Neuron (in vitro differentiated cells): ENCODE data around the gene AK2.
"Not testable (repeated sequence)": the region's sequence is repeated elsewhere in the genome, so short reads cannot be mapped to it uniquely, and the experiment has no call there.

ENCODE experiments used
- H2AFZ ChIP-seq: one replicate; pipeline ENCODE4 v1.6.1; 2013; ENCODE audit warnings: low read depth, mild to moderate bottlenecking, inconsistent platforms, low read length, moderate library complexity
- H3K27me3 ChIP-seq: one replicate; pipeline ENCODE4 v1.6.1; 2013; ENCODE audit warnings: low read length; ENCODE audit not compliant: insufficient read depth
- H3K36me3 ChIP-seq: one replicate; pipeline ENCODE4 v1.6.1; 2013; ENCODE audit warnings: low read length; ENCODE audit not compliant: insufficient read depth
- H3K4me1 ChIP-seq: one replicate; pipeline ENCODE4 v1.6.1; 2013; ENCODE audit warnings: low read length; ENCODE audit not compliant: insufficient read depth
- H3K4me3 ChIP-seq: 2 replicates; pipeline ENCODE4 v1.5.1; 2013; ENCODE audit warnings: mild to moderate bottlenecking, low read length, moderate library complexity
- H3K9me3 ChIP-seq: one replicate; pipeline ENCODE4 v1.6.1; 2013; ENCODE audit warnings: low read length

AK2 gene

DNA sequence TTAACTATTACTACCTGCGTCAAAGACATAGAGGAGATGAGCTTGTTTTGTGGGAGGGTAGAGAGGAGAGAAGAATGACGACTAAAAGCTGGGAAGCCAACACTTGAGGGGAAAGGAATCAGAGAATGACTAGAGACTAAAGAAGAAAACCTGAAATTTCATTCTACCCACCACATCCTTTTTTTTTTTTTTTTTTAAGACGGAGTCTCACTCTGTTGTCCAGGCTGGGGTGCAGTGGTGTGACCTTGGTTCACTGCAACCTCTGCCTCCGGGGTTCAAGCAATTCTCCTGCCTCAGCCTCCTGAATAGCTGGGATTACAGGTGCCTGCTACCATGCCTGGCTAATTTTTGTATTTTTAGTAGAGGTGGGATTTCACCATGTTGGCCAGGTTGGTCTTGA lies 9.6 kb upstream of the AK2 start:
- H3K4me1 ChIP-seq, H2AFZ ChIP-seq, H3K4me3 ChIP-seq: not testable (repeated sequence)

GRCh38 chr1:33045814-33046213 lies 9.1 kb upstream of the AK2 start:
- H3K4me1 ChIP-seq: no peaks in the 10 kb centered on the region
- H3K27me3 ChIP-seq: no peaks in the 10 kb centered on the region
- no peaks in the 10 kb centered on the region for H3K36me3 ChIP-seq
- H2AFZ ChIP-seq: no peak overlapping the region
- no peak overlapping the region for H3K4me3 ChIP-seq
- peaks cover 2% of the 10 kb centered on the region for H3K9me3 ChIP-seq

More for the DNA sequence above, 9.6 kb upstream of the AK2 start:
- not testable (repeated sequence) for H3K9me3 ChIP-seq, H3K27me3 ChIP-seq, H3K36me3 ChIP-seq

DNA sequence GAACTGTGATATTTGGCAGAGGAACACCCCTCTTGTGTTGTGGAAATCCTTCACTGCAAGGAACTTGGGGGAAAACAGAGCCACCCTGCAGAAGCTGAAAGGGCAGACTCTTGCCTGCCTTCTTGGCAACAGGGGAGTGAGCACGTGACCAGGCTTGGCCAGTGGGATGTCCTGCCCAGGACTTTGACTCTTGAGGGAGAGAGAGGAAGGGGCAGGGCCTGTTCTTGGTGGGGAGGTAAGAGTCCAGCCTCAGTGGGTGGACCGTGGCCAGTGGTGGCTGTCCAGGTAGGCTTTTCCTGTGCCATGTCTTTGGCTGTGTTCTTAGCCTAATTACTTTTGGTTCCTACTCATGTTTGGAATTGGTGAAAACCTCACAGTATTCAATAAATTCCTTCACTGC lies 8.6 kb upstream of the AK2 start:
- H3K36me3 ChIP-seq: no peaks in the 10 kb centered on the region
- H3K9me3 ChIP-seq: no peaks in the 10 kb centered on the region
- H3K27me3 ChIP-seq: no peaks in the 10 kb centered on the region
- no peaks in the 10 kb centered on the region for H3K4me1 ChIP-seq
- H2AFZ ChIP-seq: no peak overlapping the region
- H3K4me3 ChIP-seq: no peak overlapping the region

GRCh38 chr1:33043267-33044092 lies 6.8 kb upstream of the AK2 start:
- Histone ChIP-seq H3K36me3 (no peaks in the 10 kb centered on the region), H3K9me3 (no peaks in the 10 kb centered on the region), H3K27me3 (no peaks in the 10 kb centered on the region), H2AFZ (no peak overlapping the region), H3K4me1 (no peaks in the 10 kb centered on the region), H3K4me3 (no peak overlapping the region)

GRCh38 chr1:33042831-33043230 lies 6.1 kb upstream of the AK2 start:
- H3K27me3 ChIP-seq: no peaks in the 10 kb centered on the region
- H3K9me3 ChIP-seq: no peaks in the 10 kb centered on the region
- no peak overlapping the region for H3K4me3 ChIP-seq
- H3K36me3 ChIP-seq: no peaks in the 10 kb centered on the region
- no peak overlapping the region for H2AFZ ChIP-seq
- no peaks in the 10 kb centered on the region for H3K4me1 ChIP-seq

DNA sequence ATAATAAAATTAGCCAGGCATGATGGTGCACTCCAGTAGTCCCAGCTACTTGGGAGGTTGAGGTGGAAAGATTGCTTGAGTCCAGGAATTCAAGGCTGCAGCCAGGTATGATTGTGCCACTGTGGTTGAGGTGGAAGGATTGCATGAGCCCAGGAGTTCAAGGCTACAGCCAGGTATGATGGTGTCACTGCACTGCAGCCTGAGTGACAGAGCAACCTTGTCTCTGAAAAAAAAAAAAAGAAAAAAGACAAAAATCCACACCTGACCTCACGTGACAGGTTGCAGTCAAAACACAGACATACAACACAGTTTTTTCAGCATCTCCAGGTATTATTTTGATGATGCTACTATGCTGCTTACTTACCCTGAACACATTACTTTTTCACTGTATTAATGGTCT lies 4.3 kb upstream of the AK2 start:
- Histone ChIP-seq H3K27me3 (no peaks in the 10 kb centered on the region), H3K36me3 (no peaks in the 10 kb centered on the region), H3K4me1 (peaks cover 2% of the 10 kb centered on the region), H2AFZ (no peak overlapping the region), H3K9me3 (no peaks in the 10 kb centered on the region), H3K4me3 (no peak overlapping the region)

- Histone ChIP-seq H3K9me3 (no peaks in the 10 kb centered on the region), H3K4me1 (peaks cover 12% of the 10 kb centered on the region), H3K36me3 (peaks cover 4% of the 10 kb centered on the region), H3K4me3 (no peak overlapping the region), H2AFZ (no peak overlapping the region), H3K27me3 (no peaks in the 10 kb centered on the region)
These were observed 3.2 kb upstream of the AK2 start for GRCh38 chr1:33039840-33040239.

DNA sequence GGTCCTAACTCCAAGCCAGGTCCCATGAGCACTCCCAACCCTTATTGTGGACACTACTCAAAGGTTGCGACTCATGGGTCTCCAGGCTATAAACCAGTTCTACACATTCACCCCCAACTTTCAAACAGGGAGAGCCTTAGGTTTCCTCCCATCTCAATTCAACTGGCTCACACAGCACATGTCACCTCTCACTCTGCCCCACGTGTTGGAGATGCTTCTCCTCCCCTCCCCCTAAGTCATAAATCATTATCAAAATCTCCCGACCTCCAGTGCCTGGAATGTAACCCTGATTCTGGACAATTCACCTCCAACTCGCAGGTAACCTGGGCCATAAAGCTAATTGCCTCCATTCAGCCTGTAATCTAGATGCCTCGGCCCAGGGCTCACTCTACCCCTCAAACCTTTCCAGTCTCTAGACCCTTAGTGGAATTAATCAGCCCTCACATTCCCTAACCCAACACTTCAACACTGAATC lies 595 bp downstream of the AK2 start:
- Histone ChIP-seq H3K9me3 (no peaks in the 10 kb centered on the region), H2AFZ (peak overlapping the region; percentile 77), H3K27me3 (no peaks in the 10 kb centered on the region), H3K4me3 (peak overlapping the region; percentile 80), H3K4me1 (peaks cover 12% of the 10 kb centered on the region), H3K36me3 (peaks cover 24% of the 10 kb centered on the region)

GRCh38 chr1:33032126-33032869 lies 4.4 kb downstream of the AK2 start:
- Histone ChIP-seq H3K36me3 (peaks cover 49% of the 10 kb centered on the region), H3K9me3 (no peaks in the 10 kb centered on the region)

GRCh38 chr1:33031506-33031905 lies 5.2 kb downstream of the AK2 start:
- no peak overlapping the region for H2AFZ ChIP-seq
- H3K36me3 ChIP-seq: peaks cover 49% of the 10 kb centered on the region
- no peaks in the 10 kb centered on the region for H3K9me3 ChIP-seq
- H3K4me3 ChIP-seq: no peak overlapping the region
- peaks cover 12% of the 10 kb centered on the region for H3K4me1 ChIP-seq
- H3K27me3 ChIP-seq: no peaks in the 10 kb centered on the region

More at GRCh38 chr1:33032126-33032869, 4.4 kb downstream of the AK2 start:
- Histone ChIP-seq H2AFZ (no peak overlapping the region), H3K4me3 (no peak overlapping the region), H3K4me1 (peaks cover 12% of the 10 kb centered on the region), H3K27me3 (no peaks in the 10 kb centered on the region)

DNA sequence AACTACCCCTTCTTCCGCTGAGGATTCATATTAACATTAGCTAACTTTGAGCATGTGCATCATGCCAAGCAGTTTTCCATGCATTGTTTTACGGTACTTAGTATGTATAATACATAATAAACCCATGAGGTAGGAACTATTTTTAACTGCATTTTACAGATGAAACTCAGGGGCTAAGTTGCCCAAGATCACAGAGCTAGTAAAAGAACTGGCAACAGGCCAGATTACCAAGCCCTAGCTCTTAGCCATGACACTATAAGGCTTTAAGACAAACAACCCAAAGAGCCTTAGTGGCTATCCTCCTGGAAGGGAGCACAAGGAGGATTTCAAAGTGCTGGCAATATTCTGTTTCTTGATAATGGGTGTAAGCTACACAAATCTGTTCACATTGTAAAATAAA lies 6.1 kb downstream of the AK2 start:
- no peaks in the 10 kb centered on the region for H3K27me3 ChIP-seq
- H3K4me1 ChIP-seq: peaks cover 5% of the 10 kb centered on the region
- H2AFZ ChIP-seq: no peak overlapping the region
- peaks cover 49% of the 10 kb centered on the region for H3K36me3 ChIP-seq
- H3K9me3 ChIP-seq: no peaks in the 10 kb centered on the region
- no peak overlapping the region for H3K4me3 ChIP-seq

DNA sequence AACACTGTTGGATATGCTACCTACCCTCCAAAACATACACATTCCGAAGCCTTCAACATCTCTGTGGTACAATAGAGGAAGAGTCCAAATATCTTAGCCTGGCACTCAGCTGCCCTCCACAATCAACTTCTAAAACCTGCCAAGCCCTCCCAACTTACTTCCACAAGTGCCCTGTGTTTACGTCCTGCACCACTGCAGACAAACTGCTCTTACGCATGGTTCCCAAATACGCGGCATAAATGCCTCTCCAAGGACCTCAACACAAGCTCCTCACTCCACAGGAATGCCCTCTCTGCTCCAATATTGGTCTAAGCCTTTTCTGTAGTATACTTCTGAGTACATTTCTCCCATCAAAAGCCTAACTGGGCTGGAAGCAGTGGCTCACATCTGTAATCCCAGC lies 6.8 kb downstream of the AK2 start:
- Histone ChIP-seq H3K9me3 (no peaks in the 10 kb centered on the region), H2AFZ (no peak overlapping the region), H3K36me3 (peaks cover 50% of the 10 kb centered on the region), H3K4me1 (no peaks in the 10 kb centered on the region), H3K27me3 (no peaks in the 10 kb centered on the region), H3K4me3 (no peak overlapping the region)

GRCh38 chr1:33029209-33029608 lies 7.5 kb downstream of the AK2 start:
- H3K4me3 ChIP-seq: no peak overlapping the region
- H3K4me1 ChIP-seq: no peaks in the 10 kb centered on the region
- no peaks in the 10 kb centered on the region for H3K27me3 ChIP-seq
- H3K36me3 ChIP-seq: peaks cover 47% of the 10 kb centered on the region
- no peak overlapping the region for H2AFZ ChIP-seq
- no peaks in the 10 kb centered on the region for H3K9me3 ChIP-seq
